8988T (cell line): Measurements from ENCODE around the gene CYB561.

ENCODE experiments used
- DNase-seq: peaks from one replicate; pipeline ENCODE4 v3.0.0; 2011

The CYB561 gene

GRCh38 chr17:63405741-63406261, 40.3 kb downstream of the CYB561 start:
- DNase-seq: no peak

- no peak for DNase-seq
Measured at GRCh38 chr17:63405020-63405419, 41.1 kb downstream of the CYB561 start.

- DNase-seq: no peak
Measured at GRCh38 chr17:63402431-63403212, 43.5 kb downstream of the CYB561 start.

GRCh38 chr17:63399856-63400255, 46.2 kb downstream of the CYB561 start:
- no peak for DNase-seq

GRCh38 chr17:63399316-63399715, 46.8 kb downstream of the CYB561 start:
- no peak for DNase-seq

- no peak for DNase-seq
Measured at GRCh38 chr17:63398680-63399079, 47.4 kb downstream of the CYB561 start.

GRCh38 chr17:63395075-63395805, 50.9 kb downstream of the CYB561 start:
- DNase-seq: no peak

- no peak for DNase-seq
Measured at GRCh38 chr17:63390090-63390489, 56.0 kb downstream of the CYB561 start.

- DNase-seq: no peak
Measured at GRCh38 chr17:63387656-63388340, 58.3 kb downstream of the CYB561 start.

GRCh38 chr17:63382826-63383225, 63.3 kb downstream of the CYB561 start:
- no peak for DNase-seq
